HuH-7.5 (cell line): Measurements from ENCODE around the gene GAK.
A peak's percentile ranks its signal among the peaks of the same experiment; 100 is the strongest.
"Not testable (repeated sequence)": the region's sequence is repeated elsewhere in the genome, so short reads cannot be mapped to it uniquely, and the experiment has no call there.

Source experiments
- DNase-seq: peaks from one replicate; pipeline ENCODE4 v3.0.0; 2011; ENCODE audit warnings: low spot score

The GAK gene

DNA sequence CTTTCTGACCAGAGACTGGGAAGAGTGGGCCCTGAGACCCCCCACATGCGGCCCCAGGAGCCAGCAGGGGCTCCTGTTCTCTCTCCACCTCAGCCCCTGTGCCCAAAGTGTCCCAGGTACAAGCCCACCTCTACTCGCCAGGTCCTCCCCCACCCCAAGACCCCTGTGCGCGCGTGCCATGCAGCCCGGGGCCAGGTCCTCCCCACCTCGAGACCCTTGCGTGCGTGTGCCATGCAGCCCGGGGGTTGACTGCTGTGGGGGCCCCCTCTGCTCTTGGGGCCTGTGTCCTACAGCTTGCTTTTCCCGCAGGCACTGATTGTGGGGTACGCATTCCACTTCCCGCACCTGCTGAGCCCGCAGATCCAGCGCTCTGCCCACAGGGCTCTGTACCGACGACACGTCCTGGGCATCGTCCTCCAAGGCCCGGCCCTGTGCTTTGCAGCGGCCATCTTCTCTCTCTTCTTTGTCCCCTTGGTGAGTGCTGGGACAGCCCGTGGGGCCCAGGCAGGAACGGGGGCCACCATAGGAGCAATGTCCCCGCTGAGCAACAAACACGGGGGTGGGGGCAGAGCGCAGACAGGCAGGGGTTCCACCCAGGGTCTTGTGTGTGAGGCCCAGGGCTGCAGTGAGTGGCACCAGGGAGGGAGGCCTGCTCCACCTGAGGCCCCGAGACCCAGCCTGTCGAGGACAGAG lies 20.9 kb upstream of the GAK start:
- DNase-seq = no peak

DNA sequence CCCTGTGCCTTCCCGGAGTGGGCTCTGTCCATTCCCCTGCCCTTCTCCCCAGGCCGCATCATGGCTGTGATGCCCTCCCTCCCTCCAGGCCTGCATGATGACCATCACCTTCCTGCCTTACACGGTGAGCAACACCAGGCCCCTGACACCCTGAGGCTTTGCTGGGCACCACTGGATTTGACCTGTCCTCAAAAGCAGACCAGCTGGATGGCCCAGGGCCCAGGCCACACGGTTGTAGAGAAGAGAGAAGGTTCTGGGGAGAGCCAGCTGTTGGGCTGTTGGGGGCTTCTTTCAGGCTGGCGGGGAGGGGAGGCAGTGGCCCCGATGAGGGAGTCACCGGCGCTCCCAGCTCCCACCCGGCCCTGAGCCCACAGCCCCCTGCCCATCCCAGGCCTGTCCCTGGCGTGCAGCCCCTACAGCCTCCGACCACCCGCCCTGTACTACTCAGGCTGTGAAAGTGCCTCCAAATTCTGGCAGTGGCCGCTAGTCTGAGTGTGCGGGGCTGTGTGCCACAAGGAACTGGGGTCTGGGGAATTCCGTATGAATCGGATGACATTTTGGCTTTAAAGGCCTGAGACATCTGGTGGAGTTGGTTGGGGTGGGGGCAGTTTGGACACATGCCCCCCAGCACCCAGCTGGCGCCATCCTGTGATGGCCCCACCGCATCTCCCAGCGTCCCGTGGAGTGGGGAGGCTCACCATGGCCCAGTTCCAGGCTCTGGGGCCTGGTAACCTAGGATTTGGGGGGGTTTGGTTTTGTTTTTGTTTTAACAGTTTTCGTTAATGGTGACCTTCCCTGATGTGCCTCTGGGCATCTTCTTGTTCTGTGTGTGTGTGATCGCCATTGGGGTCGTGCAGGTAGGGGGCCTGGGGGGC lies 19.7 kb upstream of the GAK start:
- DNase-seq = peak; percentile 7

DNA sequence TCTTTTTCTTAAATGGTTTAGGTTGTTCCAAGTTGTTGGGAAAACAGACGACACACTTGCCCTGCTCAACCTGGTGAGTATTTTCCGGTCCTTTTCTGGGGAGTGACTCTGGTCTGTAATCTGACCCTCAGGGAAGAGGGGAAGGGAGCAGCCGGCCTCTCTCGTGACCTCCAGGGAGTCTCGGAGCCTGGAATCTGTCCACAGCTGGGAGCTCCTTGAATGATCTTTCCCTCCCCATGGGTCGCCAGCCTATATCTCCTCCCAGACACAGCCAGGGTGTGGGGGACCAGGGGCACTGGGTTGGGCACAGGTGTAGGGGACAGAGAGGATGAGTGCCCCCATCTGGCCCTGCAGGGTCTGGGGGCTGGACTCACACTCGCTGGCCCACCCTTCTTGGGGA lies 19.1 kb upstream of the GAK start:
- DNase-seq = peak; percentile 3

DNA sequence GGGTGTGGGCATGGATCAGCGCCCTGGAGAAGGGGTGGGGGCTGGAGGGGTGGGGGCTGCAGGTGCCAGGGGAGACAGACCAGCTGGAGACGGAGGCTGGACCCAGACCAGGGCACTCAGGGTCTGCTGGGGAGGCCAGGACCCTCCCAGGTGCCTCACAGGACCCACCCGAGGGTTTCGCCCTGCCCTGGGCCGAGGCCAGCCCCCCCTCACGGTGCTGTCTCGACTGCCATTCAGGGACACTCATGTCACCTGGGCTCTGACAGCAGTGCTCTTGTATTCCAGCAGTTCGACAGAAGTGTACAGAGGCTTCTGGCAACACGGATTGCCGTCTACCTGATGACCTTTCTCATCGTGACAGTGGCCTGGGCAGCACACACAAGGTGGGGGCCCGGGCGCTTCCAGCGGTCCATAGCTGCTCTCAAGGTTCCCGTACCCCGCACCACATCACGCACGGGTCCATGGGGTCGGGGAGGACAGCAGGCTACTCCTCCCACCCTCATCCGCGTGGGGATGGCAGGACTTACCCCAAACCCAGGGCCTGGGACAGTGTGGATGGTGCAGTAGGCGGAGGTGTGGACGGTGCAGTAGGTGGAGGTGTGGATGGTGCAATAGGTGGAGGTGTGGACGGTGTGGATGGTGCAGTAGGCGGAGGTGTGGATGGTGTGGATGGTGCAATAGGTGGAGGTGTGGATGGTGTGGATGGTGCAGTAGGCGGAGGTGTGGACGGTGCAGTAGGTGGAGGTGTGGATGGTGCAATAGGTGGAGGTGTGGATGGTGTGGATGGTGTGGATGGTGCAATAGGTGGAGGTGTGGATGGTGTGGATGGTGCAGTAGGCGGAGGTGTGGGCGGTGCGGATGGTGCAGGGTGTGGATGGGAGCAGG lies 18.3 kb upstream of the GAK start:
- DNase-seq = no peak

DNA sequence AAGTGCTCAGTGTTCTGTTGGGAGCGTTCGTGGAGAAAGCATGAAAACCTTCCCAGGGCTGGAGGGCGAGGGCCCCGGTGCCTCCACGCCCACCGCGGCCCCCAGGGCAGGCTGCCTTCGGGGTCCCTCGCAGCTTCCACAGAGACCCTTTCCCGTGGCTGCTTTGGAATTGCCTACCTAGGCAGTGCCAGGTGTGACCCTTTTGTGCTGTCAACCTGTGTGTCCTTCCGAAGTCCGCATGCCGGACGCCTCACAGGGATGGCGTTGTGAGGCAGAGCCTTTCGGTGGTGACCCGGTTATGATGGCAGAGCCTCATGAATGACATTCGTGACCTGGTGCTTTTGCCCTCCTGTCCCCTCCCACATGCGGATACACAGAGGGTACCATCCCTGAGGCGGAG lies 17.5 kb upstream of the GAK start:
- no peak for DNase-seq

DNA sequence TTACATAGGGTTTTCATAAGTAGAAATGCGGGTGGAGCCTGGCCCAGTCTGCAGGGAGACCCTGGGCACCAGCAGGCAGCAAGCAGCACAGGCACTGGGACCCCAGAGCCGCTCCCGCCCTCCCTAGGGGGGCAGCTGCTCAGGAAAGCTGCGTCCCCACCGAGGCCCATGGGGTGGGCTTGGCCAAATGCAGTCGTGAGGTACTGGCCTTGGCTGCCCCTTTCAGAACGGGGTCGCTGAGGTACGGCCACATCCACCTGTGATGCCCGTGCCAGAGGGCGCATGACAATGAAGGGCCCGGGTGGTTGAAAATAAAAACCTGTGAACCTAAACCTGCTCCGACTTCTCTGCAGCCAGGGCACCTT lies 16.8 kb upstream of the GAK start:
- no peak for DNase-seq

DNA sequence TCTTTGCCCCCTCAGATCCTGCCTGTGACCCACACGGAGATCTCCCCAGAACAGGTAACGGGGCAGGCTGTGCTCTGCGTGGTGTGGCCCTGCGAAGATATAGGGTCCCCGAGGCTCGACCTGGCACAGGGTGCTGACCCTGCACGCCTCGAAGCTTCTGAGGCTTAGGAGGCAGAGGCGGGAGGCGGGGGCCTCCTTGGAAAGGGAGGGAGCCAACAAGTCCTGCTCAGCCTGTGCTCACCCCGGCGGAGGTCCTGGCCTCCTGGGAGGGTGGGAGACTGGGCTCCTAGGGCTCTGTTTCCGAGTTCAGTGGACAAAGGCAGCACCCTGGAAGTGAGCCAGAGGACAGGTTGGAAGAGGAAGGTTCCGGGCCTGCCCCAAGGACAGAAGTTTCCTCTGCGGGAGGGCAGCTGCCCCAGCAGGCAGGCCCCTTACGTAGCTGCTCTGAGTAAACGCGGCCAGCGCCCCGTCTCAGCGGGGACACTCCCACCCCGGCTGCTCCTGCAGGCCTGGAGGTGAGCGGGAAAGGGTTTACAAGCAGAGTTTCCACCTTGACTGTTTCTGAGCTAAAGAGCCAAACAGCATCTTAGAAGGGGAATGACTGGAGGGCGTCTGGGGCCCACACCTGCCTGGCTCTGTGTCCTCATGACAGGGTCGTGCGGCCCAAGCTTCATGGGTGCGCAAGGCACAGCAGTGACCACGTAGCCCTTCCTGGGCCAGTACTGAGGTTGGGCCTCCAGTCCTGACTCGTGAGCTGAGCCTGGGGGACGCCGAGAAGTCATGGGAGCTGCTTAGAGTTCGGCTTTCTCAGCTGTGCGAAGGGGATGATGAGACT lies 16.2 kb upstream of the GAK start:
- DNase-seq = no peak

DNA sequence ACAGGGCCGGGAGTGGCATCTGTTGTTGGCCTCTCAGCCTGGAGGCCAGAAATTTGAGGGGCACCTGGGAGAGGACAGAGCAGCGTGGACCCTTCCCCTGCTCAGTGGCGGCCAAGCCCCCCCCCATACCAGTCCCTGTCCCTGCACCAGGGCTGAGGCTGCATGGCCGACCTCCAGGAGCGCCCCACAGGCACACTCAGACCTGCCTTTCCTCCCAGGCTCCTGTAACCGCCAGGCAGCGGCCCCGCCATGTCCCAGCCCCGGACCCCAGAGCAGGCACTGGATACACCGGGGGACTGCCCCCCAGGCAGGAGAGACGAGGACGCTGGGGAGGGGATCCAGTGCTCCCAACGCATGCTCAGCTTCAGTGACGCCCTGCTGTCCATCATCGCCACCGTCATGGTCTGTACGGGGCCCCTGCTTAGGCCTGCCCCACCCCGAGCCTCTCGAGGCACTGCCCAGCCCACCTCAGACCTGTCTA lies 15.4 kb upstream of the GAK start:
- DNase-seq = no peak

- no peak for DNase-seq
These were observed 14.7 kb upstream of the GAK start for GRCh38 chr4:946517-947471.

DNA sequence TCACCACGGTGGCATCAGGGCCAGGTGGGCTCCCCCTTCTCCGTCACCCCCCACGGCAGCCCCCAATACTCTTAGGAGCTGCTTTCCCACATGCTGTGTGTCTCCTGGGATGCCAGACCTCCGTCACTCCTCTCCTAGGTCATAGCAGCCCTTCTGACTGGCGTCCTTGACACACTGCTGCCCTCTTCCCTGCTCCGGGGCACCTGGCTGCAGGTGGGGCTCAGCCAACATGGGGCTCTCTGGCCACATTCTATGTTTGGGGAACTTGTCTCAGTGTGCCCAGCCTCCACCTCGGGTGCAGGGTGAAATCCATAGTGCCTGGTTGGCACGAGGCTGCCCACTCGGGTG lies 14.0 kb upstream of the GAK start:
- DNase-seq = no peak

- DNase-seq = no peak
These were observed 13.4 kb upstream of the GAK start for GRCh38 chr4:945274-946102.

GRCh38 chr4:939508-939907 lies 7.4 kb upstream of the GAK start:
- not testable (repeated sequence) for DNase-seq

- peak; percentile 66 for DNase-seq
These were observed 576 bp upstream of the GAK start for GRCh38 chr4:932713-933070.

DNA sequence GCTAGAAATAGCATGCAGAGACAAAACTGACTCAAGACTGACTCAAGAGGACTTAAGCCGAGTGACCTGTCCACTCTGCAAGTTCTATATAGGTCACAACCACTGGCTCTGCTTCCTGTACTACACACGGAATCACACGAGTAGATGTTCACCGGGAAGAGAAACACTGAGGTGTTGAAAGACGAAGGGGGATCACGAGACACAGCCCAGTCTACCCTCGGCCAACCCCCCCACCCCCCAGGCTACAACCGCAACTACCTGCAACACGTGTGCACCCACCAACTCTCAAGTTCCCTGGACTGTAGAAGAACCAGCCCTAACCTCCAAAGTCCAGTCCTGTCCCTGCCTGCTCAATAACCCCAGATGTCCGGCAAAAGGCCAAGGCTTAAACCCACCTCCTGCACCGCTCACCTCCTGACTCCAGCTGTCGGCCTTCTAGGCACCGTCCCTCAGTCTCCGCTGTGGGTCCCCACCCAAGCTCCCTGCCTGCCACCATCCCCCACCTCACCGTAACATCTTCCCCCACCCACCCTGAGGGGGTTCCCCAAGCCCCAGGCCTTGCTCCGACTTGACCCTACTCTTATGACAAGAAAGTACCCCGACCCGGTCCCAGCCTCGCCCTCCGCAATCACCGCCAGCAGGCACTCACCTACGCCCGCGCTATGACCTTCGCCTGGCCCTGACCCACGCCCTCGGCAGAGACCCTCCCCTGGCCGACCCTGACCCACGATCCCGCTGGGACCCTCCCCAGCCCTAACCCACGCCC lies 739 bp downstream of the GAK start:
- DNase-seq = no peak

DNA sequence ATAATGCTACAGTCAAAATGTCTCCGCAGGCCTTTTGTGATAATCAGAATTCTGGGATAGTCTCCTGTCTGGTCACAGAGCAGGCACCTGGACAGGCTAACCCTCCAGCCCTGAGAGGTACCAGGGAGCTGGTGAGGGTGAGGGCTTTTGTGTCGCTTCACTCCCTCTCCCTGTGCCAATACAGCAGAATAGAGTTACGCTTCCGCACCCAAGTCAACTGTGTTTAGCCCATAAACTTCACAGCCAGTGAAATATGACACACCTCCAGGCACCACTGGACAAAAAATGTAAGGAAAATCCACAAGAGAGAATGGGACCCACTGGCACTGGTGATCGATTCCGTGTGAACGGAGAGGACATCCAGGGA lies 1.3 kb downstream of the GAK start:
- DNase-seq = no peak

DNA sequence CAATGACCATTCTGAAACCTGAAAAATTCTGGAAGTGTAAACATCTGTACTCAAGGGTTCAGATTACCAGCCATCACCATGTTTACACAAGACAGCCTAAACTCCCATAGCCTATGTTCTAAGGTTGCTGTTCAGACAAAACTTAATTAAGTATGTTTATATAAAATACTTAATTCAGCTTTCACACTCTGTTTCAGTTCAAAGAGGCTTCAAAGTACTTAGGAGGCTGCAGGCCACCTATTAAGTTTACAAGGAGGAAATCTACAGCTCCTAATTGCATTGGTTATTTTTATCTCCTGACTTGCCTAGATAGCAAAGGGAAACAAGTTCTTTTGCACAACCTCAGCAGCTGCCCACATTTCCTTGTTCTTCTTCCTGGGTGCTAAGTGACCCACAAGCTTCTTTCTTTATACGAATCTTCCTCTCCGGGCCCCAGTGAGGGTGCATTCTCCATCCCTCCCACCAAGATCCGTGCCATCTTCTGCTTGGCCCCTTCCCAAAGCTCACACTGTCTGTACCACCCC lies 2.0 kb downstream of the GAK start:
- peak; percentile 77 for DNase-seq

DNA sequence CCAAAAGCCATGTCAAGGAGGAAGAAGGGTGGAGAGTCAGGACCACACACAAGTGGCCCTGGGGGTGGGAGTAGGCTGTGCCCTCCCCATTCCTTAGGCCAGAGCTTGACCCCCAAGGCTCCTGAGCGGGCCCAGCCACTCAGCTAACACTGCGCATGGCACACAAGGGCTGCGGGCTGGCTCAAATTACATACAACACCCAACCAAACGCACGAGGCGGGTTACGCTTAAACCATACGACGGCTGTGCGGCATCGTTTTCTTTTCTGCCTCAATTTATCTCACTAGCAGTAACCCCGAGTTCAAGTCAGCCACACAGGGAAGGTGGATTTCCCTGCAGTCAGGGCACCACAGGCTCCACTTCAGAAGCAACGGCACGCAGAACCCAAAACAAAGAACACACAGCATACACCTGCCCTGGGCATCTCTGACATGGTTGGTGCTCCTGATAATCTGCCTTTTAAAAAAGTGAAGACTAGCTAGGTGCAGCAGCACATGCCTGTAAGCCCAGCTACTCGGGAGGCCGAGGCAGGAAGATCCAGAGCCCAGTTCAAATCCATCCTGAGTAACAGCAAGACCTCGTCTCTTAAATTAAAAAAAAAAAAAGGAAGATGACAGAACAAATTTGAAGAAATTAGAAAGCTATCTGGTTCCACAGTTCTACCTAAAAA lies 2.9 kb downstream of the GAK start:
- DNase-seq = no peak

DNA sequence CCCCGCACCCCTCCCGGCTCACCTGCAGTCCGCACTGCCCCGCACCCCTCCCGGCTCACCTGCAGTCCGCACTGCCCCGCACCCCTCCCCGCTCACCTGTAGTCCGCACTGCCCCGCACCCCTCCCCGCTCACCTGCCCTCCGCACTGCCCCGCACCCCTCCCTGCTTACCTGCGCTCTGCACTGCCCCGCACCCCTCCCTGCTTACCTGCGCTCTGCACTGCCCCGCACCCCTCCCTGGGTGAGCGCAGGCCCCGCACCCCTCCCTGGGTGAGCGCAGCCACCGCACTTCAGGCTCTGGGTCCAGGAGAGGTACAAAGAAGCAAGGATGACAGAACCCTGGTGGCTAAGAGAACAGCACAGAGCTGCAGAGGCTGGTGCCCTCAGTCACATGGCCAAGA lies 4.5 kb downstream of the GAK start:
- not testable (repeated sequence) for DNase-seq
